ENCODE results near the gene DCLK1.

DNA sequence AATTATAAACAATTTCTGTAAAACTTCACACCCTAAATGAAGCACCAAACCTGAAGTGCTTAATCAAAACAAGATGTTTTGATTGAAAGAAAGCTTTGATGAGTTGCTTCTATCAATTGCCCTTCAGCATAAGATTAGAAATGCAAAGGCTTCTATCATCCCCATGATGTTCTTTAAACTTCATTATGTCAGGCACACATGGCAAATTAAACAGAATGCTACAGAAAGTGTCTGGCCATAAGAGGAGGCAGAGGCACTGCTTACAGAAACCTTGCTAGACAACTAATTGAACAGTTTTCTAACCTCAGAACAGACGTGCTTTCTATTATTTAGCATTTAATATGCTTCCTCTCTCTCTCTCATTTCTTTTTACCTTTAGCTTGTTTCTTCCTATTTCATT, 228.1 kb downstream of the DCLK1 start:
- TF ChIP-seq POLR2AphosphoS5 (IDR thresholded peaks at IDR 0.05; ENCODE audit: low read depth, low read length) (no peak), TAF1 (IDR thresholded peaks at IDR 0.05; ENCODE audit: borderline replicate concordance, insufficient read depth, low read length) (no peak), SIN3A (IDR thresholded peaks at IDR 0.05; ENCODE audit: borderline replicate concordance, insufficient read depth, low read length) (no peak)
- TF ChIP-seq, protein P1, sequence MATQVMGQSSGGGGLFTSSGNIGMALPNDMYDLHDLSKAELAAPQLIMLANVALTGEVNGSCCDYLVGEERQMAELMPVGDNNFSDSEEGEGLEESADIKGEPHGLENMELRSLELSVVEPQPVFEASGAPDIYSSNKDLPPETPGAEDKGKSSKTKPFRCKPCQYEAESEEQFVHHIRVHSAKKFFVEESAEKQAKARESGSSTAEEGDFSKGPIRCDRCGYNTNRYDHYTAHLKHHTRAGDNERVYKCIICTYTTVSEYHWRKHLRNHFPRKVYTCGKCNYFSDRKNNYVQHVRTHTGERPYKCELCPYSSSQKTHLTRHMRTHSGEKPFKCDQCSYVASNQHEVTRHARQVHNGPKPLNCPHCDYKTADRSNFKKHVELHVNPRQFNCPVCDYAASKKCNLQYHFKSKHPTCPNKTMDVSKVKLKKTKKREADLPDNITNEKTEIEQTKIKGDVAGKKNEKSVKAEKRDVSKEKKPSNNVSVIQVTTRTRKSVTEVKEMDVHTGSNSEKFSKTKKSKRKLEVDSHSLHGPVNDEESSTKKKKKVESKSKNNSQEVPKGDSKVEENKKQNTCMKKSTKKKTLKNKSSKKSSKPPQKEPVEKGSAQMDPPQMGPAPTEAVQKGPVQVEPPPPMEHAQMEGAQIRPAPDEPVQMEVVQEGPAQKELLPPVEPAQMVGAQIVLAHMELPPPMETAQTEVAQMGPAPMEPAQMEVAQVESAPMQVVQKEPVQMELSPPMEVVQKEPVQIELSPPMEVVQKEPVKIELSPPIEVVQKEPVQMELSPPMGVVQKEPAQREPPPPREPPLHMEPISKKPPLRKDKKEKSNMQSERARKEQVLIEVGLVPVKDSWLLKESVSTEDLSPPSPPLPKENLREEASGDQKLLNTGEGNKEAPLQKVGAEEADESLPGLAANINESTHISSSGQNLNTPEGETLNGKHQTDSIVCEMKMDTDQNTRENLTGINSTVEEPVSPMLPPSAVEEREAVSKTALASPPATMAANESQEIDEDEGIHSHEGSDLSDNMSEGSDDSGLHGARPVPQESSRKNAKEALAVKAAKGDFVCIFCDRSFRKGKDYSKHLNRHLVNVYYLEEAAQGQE (IDR thresholded peaks at IDR 0.05; ENCODE audit: insufficient read depth in 1 of 2, low read depth in 2 of 2, low read length in 2 of 2) = no peak
